NCI-H446 (cell line): ENCODE data around the gene IL6R.
"Not testable (repeated sequence)": the region's sequence is repeated elsewhere in the genome, so short reads cannot be mapped to it uniquely, and the experiment has no call there.

ENCODE experiments used
- DNase-seq, 2 experiments: peaks; one replicate each; lab custom pipeline; 2025; lab: John Stamatoyannopoulos, UW

The IL6R gene

GRCh38 chr1:154404984-154405746 is at the start of gene IL6R:
TSS of gene IL6R (plus strand) at chr1:154405343. CDS start at chr1:154405630, 287 bp downstream.
- DNase-seq: peak in 1 of 2 experiments; percentile 60

DNA sequence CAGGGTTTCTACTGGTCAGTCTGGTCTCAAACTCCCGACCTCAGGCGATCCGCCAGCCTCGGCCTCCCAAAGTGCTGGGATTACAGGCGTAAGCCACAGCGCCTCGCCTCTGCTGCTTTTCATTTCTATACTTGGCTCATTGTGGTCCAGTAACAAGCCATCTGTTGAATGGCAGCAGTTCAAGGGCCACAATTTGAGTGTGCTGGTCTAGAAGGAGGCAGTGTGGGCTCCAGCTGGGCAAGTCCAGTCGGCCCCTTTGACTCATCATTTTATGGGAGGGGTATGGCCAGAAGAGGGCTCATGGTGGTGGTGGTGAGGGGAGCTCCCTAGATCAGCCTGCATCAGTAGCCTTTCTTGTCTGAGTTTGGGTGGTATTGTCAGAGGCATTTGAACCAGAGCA is 46.6 kb upstream of the IL6R start:
- no peak for DNase-seq

GRCh38 chr1:154360288-154360687 is 44.9 kb upstream of the IL6R start:
- no peak for DNase-seq

DNA sequence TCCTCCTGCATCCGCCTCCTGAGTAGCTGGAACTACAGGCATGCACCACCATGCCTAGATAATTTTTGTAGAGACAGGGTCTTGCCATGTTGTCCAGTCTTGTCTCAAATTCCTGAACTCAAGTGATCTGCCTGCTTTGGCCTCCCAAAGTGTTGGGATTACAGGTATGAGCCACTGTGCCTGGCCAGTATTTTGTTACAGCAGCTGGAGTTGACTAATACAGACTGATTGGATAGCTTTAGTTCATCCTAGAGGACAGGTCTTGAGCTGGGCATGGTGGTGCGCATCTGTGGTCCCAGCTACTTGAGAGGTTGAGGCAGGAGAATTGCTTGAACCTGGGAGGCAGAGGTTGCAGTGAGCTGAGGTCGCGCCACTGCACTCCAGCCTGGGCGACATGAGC is 44.3 kb upstream of the IL6R start:
- not testable (repeated sequence) for DNase-seq

- DNase-seq: no peak
These were observed 43.8 kb upstream of the IL6R start for GRCh38 chr1:154361357-154361756.

DNA sequence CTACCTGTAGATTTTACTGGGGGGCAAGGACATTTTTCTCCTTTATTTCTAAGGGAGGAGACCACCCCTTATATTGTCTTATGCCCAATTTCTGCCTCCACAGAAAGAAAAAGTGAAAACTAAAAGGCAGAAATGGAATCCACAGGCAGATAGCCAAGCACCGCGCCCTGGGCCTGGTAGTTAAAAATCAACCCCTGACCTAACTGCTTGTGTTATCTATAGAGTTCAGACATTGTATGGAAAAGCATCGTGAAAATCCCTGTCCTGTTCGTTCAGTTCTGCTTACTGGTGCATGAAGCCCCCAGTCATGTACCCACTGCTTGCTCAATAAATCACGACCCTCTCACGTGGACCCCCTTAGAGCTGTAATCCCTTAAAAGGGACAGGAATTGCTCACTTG is 33.7 kb upstream of the IL6R start:
- DNase-seq: no peak

DNA sequence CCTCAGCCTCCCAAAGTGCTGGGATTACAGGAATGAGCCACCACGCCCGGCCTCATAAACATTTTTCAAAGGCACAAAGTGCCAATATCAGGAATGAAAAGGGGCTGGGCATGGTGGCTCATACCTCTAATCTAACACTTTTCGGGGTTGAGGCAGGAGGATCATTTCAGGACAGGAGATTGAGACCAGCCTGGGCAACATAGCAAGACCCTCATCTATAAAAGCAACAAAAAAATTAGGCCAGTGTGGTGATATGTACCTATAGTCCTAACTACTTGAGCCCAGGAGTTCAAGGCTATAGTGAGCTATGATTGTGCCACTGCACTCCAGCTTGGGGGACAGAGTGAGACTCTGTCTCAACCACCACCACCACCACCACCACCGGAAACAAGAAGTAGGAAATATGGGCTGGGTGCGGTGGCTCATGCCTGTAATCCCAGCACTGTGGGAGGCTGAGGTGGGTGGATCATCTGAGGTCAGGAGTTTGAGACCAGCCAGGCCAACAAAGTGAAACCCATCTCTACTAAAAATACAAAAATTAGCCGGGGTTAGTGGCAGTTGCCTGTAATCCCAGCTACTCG is 31.3 kb upstream of the IL6R start:
- DNase-seq: not testable (repeated sequence)

DNA sequence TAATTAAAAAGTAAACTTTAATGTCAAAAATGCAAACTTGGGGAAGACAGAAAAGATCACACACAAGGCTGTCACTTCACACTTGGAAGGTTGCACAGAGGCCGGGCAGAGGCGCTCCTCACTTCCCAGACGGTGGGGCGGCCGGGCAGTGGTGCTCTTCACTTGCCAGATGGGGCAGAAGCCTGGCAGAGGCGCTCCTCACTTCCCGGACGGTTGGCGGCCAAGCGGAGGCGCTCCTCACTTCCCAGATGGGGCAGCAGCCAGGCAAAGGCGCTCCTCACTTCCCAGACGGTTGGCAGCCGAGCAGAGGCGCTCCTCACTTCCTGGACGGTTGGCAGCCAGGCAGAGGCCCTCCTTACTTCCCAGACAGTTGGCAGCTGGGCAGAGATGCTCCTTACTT is 25.8 kb upstream of the IL6R start:
- peak; percentile 16 to 74 for DNase-seq

DNA sequence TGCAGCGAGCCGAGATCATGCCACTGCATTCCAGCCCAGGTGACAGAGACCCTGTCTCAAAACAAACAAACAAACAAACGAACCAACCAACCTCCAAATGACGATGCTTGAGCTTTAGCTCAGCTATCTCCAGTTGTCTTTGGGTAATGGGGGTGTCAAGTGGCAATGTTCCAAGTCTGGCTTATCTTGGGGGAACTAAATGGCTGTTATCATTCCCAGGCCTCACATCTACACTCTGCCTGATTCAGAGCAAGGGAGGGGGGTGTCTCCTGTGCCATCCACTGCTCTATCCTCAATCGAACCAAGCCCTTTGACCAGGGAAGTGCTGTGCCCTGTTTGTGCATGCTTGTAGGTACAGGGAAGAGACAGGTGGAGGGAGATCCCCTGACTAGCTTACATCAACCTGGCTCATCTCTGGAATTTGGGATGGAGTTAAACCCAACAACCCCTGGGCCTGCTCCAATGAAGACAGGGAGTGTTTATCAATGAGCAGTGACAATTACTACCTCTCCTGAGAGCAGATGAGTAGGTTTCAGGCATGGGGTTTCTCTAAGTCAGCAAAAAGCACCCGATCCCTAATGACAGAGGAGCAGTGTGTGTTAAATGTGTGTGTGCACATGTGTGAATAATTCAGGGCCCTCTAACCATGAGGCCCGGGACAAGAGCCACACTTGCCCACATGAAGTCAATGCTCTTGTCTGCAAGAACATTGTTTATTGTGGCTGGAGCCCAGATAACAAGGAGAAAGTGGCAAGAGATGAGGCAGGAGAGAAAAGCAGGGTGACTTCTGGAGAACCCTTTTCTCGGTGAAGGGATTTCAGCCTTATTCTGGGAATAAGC is 20.3 kb upstream of the IL6R start:
- no peak for DNase-seq

GRCh38 chr1:154386643-154387352 is 18.3 kb upstream of the IL6R start:
- no peak for DNase-seq

- no peak for DNase-seq
These were observed 13.9 kb upstream of the IL6R start for GRCh38 chr1:154391086-154391770.

DNA sequence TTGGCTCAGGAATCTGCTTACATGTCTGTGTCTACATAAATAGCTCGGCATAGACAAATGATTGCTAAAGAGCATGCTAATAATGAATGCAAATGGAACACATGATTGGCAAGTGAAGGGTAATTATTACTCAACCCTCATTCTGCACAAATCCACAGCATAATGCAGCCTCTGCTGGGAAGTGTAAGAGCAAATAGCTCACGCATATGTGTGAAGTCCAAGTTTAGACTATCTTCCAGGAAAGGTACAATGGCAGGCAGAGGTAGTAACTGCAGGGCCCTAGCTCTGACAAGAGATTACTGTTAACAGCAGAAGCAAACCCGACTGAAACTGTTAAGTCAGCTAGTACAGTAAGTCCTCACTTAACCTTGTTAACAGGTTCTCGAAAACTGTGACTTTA is 7.0 kb upstream of the IL6R start:
- DNase-seq: no peak

DNA sequence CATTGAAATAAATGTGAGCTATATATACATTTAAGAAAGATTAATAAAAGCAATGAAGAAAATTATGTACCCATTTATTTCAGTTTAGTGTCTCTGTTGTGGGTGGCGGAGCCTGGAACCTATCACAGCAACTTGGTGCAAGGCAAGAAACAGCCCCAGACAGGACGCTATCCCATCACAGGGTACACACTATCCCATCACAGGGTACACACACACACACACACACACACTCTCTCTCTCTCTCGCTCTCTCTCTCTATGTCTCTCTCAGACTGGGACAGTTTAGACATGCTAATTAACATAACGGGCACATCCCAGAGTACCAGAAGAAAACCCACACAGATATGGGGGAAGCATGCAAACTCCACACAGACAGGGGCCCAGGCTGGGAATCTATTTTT is 6.5 kb upstream of the IL6R start:
- DNase-seq: no peak

GRCh38 chr1:154400381-154400801 is 4.8 kb upstream of the IL6R start:
- no peak for DNase-seq

DNA sequence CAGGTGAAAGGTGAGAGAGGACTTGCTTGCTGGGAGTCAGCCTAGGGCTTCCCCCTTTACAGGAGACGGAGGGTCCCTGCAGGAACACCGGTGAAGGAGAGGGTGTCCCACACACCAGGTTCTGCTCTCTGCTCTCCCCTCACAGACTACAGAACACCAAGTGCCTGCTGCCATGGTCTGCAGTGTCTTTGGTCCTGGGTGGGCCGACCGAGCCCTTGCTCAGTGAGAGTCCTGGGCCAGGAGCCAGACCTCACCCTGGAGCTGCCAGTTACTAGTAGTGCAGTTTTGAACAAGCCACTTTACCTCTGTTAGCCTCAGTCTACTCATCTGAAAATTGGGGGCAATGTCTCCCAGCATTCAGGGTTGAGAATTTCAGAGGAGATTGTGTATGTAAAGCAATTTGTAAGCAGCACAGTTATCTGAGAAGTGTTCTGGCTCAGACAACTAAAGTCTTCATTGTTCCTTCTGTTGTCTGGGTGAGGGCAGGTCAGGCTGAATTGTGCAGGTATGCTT is 2.7 kb upstream of the IL6R start:
- DNase-seq: no peak

- no peak for DNase-seq
These were observed 1.7 kb upstream of the IL6R start for GRCh38 chr1:154403261-154403943.

DNA sequence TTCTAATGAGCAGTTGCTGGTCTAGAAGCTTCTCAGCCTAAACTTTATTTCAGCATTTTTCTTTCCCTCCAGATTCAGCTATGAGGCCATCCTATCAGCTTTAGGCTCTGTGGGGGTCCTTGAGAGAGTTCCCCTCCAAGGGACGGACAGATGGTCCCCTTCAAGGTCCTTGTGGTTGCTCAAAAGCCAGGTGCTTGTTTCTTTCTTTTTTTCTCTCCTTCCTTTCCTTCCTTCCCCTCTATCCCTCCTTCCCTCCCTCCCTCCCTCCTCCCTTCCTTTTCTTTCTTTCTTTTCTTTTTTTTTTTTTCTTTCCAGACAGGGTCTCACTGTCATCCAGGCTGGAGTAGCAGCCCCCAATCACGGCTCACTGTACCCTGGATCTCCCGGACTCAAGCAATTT is 1.2 kb upstream of the IL6R start:
- no peak for DNase-seq

- DNase-seq: no peak
These were observed 622 bp upstream of the IL6R start for GRCh38 chr1:154404511-154404931.

- peak; percentile 41 to 57 for DNase-seq
These were observed 816 bp downstream of the IL6R start for GRCh38 chr1:154405747-154406571.

GRCh38 chr1:154406572-154406879 is 1.4 kb downstream of the IL6R start:
- no peak for DNase-seq
